Activated CD8-positive, alpha-beta T cell treated with anti-CD3 and anti-CD28 coated beads, Interleukin-2, amount 10 ng/mL, durations not matched to agents 7 days and 5 days (primary cell): ENCODE measurements around the gene RBM28. TPM values are rescaled to one million over a fixed set of nuclear protein-coding genes. Genes with fewer than 3 reads are reported as not detected.

ENCODE experiments used
- ATAC-seq: fragments of 150-1000 bp; cut with Tn5 transposase; one replicate; pipeline ENCODE4 v1.10.0; 2021; ENCODE audit warnings: moderate library complexity
- CTCF ChIA-PET: fragments of 350-600 bp; sonication (Branson Sonifier 250); formaldehyde crosslinking; loops from one replicate; lab custom pipeline; 2021; ENCODE audit warnings: antibody characterized with exemption; lab: Charles Lee
- POLR2A ChIA-PET: fragments of 350-600 bp; sonication (Branson Sonifier 250); formaldehyde crosslinking; loops from one replicate; lab custom pipeline; 2021; ENCODE audit warnings: antibody characterized with exemption; lab: Charles Lee
- DNase-seq: peaks from one replicate; pipeline ENCODE4 v3.0.0-alpha.2; 2020
- H3K27ac Mint-ChIP-seq: one replicate; pipeline ENCODE4 v1.8.0; 2021; ENCODE audit warnings: mild to moderate bottlenecking, mixed read lengths
- H3K27me3 Mint-ChIP-seq: one replicate; pipeline ENCODE4 v1.8.0; 2021; ENCODE audit warnings: low read depth, mixed read lengths
- H3K36me3 Mint-ChIP-seq: one replicate; pipeline ENCODE4 v1.8.0; 2021; ENCODE audit warnings: low read depth, mixed read lengths
- H3K4me1 Mint-ChIP-seq: one replicate; pipeline ENCODE4 v1.8.0; 2021; ENCODE audit warnings: low read depth, mixed read lengths
- H3K4me3 Mint-ChIP-seq: one replicate; pipeline ENCODE4 v1.8.0; 2021; ENCODE audit warnings: mild to moderate bottlenecking, mixed read lengths
- H3K9me3 Mint-ChIP-seq: one replicate; pipeline ENCODE4 v1.8.0; 2022; ENCODE audit warnings: mixed read lengths; ENCODE audit not compliant: insufficient read depth
- total RNA-seq, 2 experiments: library from RNA; stranded (reverse); gene quantifications; one replicate each; pipeline ENCODE4 v1.2.3, GENCODE V29; 2021

Gene RBM28
- total RNA-seq, 2 experiments from 2014 or later: 40.4 to 43.3 TPM

GRCh38 chr7:128384726-128385125, 41.0 kb upstream of the RBM28 start:
- Mint-ChIP-seq H3K36me3 (no peaks in the 10 kb centered on the region), H3K4me3 (no peak overlapping the region), H3K9me3 (no peaks in the 10 kb centered on the region), H3K4me1 (peaks cover 2% of the 10 kb centered on the region), H3K27me3 (peaks cover 4% of the 10 kb centered on the region), H3K27ac (no peak overlapping the region)
- ATAC-seq: no peak
- ChIA-PET POLR2A (no interaction called here), CTCF (interaction anchor here (0.7 to 11.9 kb wide), 3 partner anchors 13 to 41 kb away, joined by 3 to 258 read pairs (median 84); partner anchors contain the start of gene RBM28)
- no peak for DNase-seq

GRCh38 chr7:128383776-128384175, 40.1 kb upstream of the RBM28 start:
- ChIA-PET CTCF (interaction anchor here (1.2 to 11.9 kb wide), 3 partner anchors 10 to 42 kb away, joined by 5 to 258 read pairs (median 84); partner anchors contain the start of gene RBM28), POLR2A (no interaction called here)
- H3K27ac Mint-ChIP-seq: no peak overlapping the region
- peaks cover 4% of the 10 kb centered on the region for H3K27me3 Mint-ChIP-seq
- no peak overlapping the region for H3K4me3 Mint-ChIP-seq
- peaks cover 2% of the 10 kb centered on the region for H3K4me1 Mint-ChIP-seq
- ATAC-seq (no peak), DNase-seq (no peak)
- H3K36me3 Mint-ChIP-seq: no peaks in the 10 kb centered on the region
- no peaks in the 10 kb centered on the region for H3K9me3 Mint-ChIP-seq

- ATAC-seq (no peak), DNase-seq (peak; percentile 51)
- no peak overlapping the region for H3K27ac Mint-ChIP-seq
- no peaks in the 10 kb centered on the region for H3K9me3 Mint-ChIP-seq
- no peaks in the 10 kb centered on the region for H3K27me3 Mint-ChIP-seq
- no peaks in the 10 kb centered on the region for H3K4me1 Mint-ChIP-seq
- no peak overlapping the region for H3K4me3 Mint-ChIP-seq
- H3K36me3 Mint-ChIP-seq: no peaks in the 10 kb centered on the region
- ChIA-PET POLR2A (no interaction called here), CTCF (interaction anchor here (0.7 to 11.9 kb wide), 13 partner anchors 8 to 78 kb away, joined by 3 to 258 read pairs (median 4); partner anchors contain the start of gene RBM28)
Observed at GRCh38 chr7:128381161-128381821, 37.6 kb upstream of the RBM28 start.

- Mint-ChIP-seq H3K9me3 (no peaks in the 10 kb centered on the region), H3K27ac (no peak overlapping the region), H3K4me3 (no peak overlapping the region), H3K4me1 (no peaks in the 10 kb centered on the region), H3K36me3 (no peaks in the 10 kb centered on the region), H3K27me3 (no peaks in the 10 kb centered on the region)
- ATAC-seq: no peak
- no peak for DNase-seq
- CTCF ChIA-PET: interaction anchor here (0.7 to 11.9 kb wide), 8 partner anchors 9 to 45 kb away, joined by 3 to 258 read pairs (median 6); partner anchors contain the start of gene RBM28
- POLR2A ChIA-PET: no interaction called here
Observed at GRCh38 chr7:128380483-128381106, 36.9 kb upstream of the RBM28 start.

GRCh38 chr7:128379900-128380479, 36.3 kb upstream of the RBM28 start:
- Mint-ChIP-seq H3K9me3 (no peaks in the 10 kb centered on the region), H3K27ac (no peak overlapping the region), H3K27me3 (no peaks in the 10 kb centered on the region), H3K4me1 (no peaks in the 10 kb centered on the region), H3K4me3 (no peak overlapping the region), H3K36me3 (no peaks in the 10 kb centered on the region)
- CTCF ChIA-PET: interaction anchor here (0.9 to 11.9 kb wide), 3 partner anchors 8 to 32 kb away, joined by 3 to 258 read pairs (median 6); partner anchors contain the start of gene RBM28
- ATAC-seq (no peak), DNase-seq (no peak)
- POLR2A ChIA-PET: no interaction called here

GRCh38 chr7:128378637-128379036, 34.9 kb upstream of the RBM28 start:
- H3K36me3 Mint-ChIP-seq: no peaks in the 10 kb centered on the region
- H3K27me3 Mint-ChIP-seq: peaks cover 5% of the 10 kb centered on the region
- H3K27ac Mint-ChIP-seq: no peak overlapping the region
- no peak overlapping the region for H3K4me3 Mint-ChIP-seq
- H3K4me1 Mint-ChIP-seq: no peaks in the 10 kb centered on the region
- no peak for DNase-seq
- POLR2A ChIA-PET: no interaction called here
- no peaks in the 10 kb centered on the region for H3K9me3 Mint-ChIP-seq
- CTCF ChIA-PET: interaction anchor here (0.9 to 1.0 kb wide), 2 partner anchors 8 to 31 kb away, joined by 3 to 6 read pairs; no protein-coding TSS in a partner anchor
- no peak for ATAC-seq

GRCh38 chr7:128376077-128376476, 32.4 kb upstream of the RBM28 start:
- CTCF ChIA-PET: interaction anchor here (1.1 to 1.4 kb wide), 3 partner anchors 10 to 22 kb away, joined by 3 to 4 read pairs (median 3); no protein-coding TSS in a partner anchor

GRCh38 chr7:128374041-128374440, 30.3 kb upstream of the RBM28 start:
- no peak overlapping the region for H3K27ac Mint-ChIP-seq
- H3K4me3 Mint-ChIP-seq: no peak overlapping the region
- ATAC-seq: no peak
- H3K36me3 Mint-ChIP-seq: no peaks in the 10 kb centered on the region
- no peak for DNase-seq
- POLR2A ChIA-PET: no interaction called here
- CTCF ChIA-PET: interaction anchor here (1.7 to 3.1 kb wide), 3 partner anchors 10 to 15 kb away, joined by 5 to 16 read pairs (median 8); no protein-coding TSS in a partner anchor
- peaks cover 20% of the 10 kb centered on the region for H3K27me3 Mint-ChIP-seq
- H3K4me1 Mint-ChIP-seq: no peaks in the 10 kb centered on the region
- H3K9me3 Mint-ChIP-seq: no peaks in the 10 kb centered on the region

More at GRCh38 chr7:128376077-128376476, 32.4 kb upstream of the RBM28 start:
- Mint-ChIP-seq H3K9me3 (no peaks in the 10 kb centered on the region), H3K4me1 (no peaks in the 10 kb centered on the region), H3K36me3 (no peaks in the 10 kb centered on the region), H3K27ac (no peak overlapping the region), H3K27me3 (peaks cover 11% of the 10 kb centered on the region), H3K4me3 (no peak overlapping the region)
- POLR2A ChIA-PET: no interaction called here
- ATAC-seq (no peak), DNase-seq (no peak)

- POLR2A ChIA-PET: no interaction called here
- Mint-ChIP-seq H3K9me3 (no peaks in the 10 kb centered on the region), H3K27me3 (peaks cover 20% of the 10 kb centered on the region), H3K4me1 (no peaks in the 10 kb centered on the region), H3K27ac (no peak overlapping the region), H3K36me3 (no peaks in the 10 kb centered on the region), H3K4me3 (no peak overlapping the region)
- CTCF ChIA-PET: interaction anchor here (1.0 to 3.1 kb wide), 4 partner anchors 8 to 16 kb away, joined by 5 to 16 read pairs (median 6); no protein-coding TSS in a partner anchor
- ATAC-seq (no peak), DNase-seq (no peak)
Observed at GRCh38 chr7:128373606-128374005, 29.9 kb upstream of the RBM28 start.

GRCh38 chr7:128370491-128370890, 26.8 kb upstream of the RBM28 start:
- ATAC-seq: no peak
- no peak overlapping the region for H3K27ac Mint-ChIP-seq
- POLR2A ChIA-PET: no interaction called here
- no peaks in the 10 kb centered on the region for H3K9me3 Mint-ChIP-seq
- CTCF ChIA-PET: interaction anchor here (1.4 to 1.6 kb wide), 2 partner anchors 17 to 23 kb away, joined by 3 to 5 read pairs; no protein-coding TSS in a partner anchor
- DNase-seq: no peak
- no peaks in the 10 kb centered on the region for H3K4me1 Mint-ChIP-seq
- H3K4me3 Mint-ChIP-seq: no peak overlapping the region
- peaks cover 40% of the 10 kb centered on the region for H3K27me3 Mint-ChIP-seq
- no peaks in the 10 kb centered on the region for H3K36me3 Mint-ChIP-seq

- DNase-seq (no peak), ATAC-seq (no peak)
- H3K27me3 Mint-ChIP-seq: peaks cover 60% of the 10 kb centered on the region
- H3K27ac Mint-ChIP-seq: no peak overlapping the region
- peaks cover 7% of the 10 kb centered on the region for H3K4me1 Mint-ChIP-seq
- CTCF ChIA-PET: interaction anchor here (0.9 to 3.5 kb wide), 3 partner anchors 9 to 20 kb away, joined by 3 to 10 read pairs (median 4); no protein-coding TSS in a partner anchor
- no peaks in the 10 kb centered on the region for H3K9me3 Mint-ChIP-seq
- no peaks in the 10 kb centered on the region for H3K36me3 Mint-ChIP-seq
- no peak overlapping the region for H3K4me3 Mint-ChIP-seq
- POLR2A ChIA-PET: no interaction called here
Observed at GRCh38 chr7:128366986-128367385, 23.3 kb upstream of the RBM28 start.
